HEK293T (cell line): ENCODE results near the gene C1QC.

Source experiments
- ARNT ChIP-seq: fragments of 450-650 bp; IDR thresholded peaks from 2 replicates; pipeline ENCODE4 v1.6.1; 2017; ENCODE audit warnings: mild to moderate bottlenecking
- BHLHE40 ChIP-seq: fragments of 450-650 bp; IDR thresholded peaks from 2 replicates; pipeline ENCODE4 v1.6.1; 2016; ENCODE audit warnings: mild to moderate bottlenecking, moderate library complexity, borderline replicate concordance
- ELF4 ChIP-seq: fragments of 450-650 bp; IDR thresholded peaks from 2 replicates; pipeline ENCODE4 v1.6.1; 2017; ENCODE audit warnings: antibody characterized with exemption
- FOXM1 ChIP-seq: fragments of 450-650 bp; IDR thresholded peaks from 2 replicates; pipeline ENCODE4 v1.6.1; 2017; ENCODE audit warnings: mild to moderate bottlenecking, borderline replicate concordance
- HDGF ChIP-seq: fragments of 450-650 bp; IDR thresholded peaks from 2 replicates; pipeline ENCODE4 v1.6.1; 2017; ENCODE audit warnings: antibody characterized with exemption, borderline replicate concordance
- L3MBTL2 ChIP-seq: fragments of 450-650 bp; conservative IDR thresholded peaks from 2 replicates; pipeline ENCODE4 v1.6.1; 2016; ENCODE audit warnings: mild to moderate bottlenecking
- LEF1 ChIP-seq: fragments of 450-650 bp; IDR thresholded peaks from 2 replicates; pipeline ENCODE4 v1.6.1; 2017; ENCODE audit warnings: mild to moderate bottlenecking, borderline replicate concordance
- NFRKB ChIP-seq: fragments of 450-650 bp; IDR thresholded peaks from 2 replicates; pipeline ENCODE4 v1.6.1; 2016; ENCODE audit warnings: mild to moderate bottlenecking, moderate library complexity
- TARDBP ChIP-seq: fragments of 450-650 bp; IDR thresholded peaks from 2 replicates; pipeline ENCODE4 v1.6.1; 2016
- ZNF384 ChIP-seq: fragments of 450-650 bp; IDR thresholded peaks from 2 replicates; pipeline ENCODE4 v1.6.1; 2016

GRCh38 chr1:22600817-22601605 lies 42.4 kb upstream of the C1QC start:
- no peak for TF ChIP-seq TARDBP
- TF ChIP-seq FOXM1 = no peak
- TF ChIP-seq BHLHE40 = no peak
- no peak for TF ChIP-seq LEF1
- no peak for TF ChIP-seq NFRKB
- TF ChIP-seq ELF4 = no peak
- TF ChIP-seq L3MBTL2 = no peak
- TF ChIP-seq ARNT = no peak
- no peak for TF ChIP-seq HDGF
- no peak for TF ChIP-seq ZNF384
